Uterus (tissue), 4 donors: ENCODE data around the gene MCUR1. TPM values are rescaled to one million over a fixed set of nuclear protein-coding genes. Genes with fewer than 3 reads are reported as not detected.
"Not testable (repeated sequence)": the region's sequence is repeated elsewhere in the genome, so short reads cannot be mapped to it uniquely, and the experiment has no call there.

ENCODE experiments used
- DNase-seq, 2 donors: peaks; one replicate each; pipeline ENCODE4 v3.0.0-alpha.2; 2019 to 2020
- H3K27ac ChIP-seq, 2 donors: fragments of 200-600 bp; sonication (generic); 1 replicate in 1 of 2; 2 replicates in 1 of 2; pipeline ENCODE4 v1.5.1; 2016 to 2018
- H3K27me3 ChIP-seq, 2 donors: fragments of 200-600 bp; sonication (generic); one replicate each; pipeline ENCODE4 v1.5.1; 2018 to 2019; ENCODE audit warnings: control low read depth in 1 of 2
- H3K36me3 ChIP-seq, 2 donors: fragments of 200-600 bp; sonication (generic); one replicate each; pipeline ENCODE4 v1.5.1; 2019; ENCODE audit warnings: control low read depth in 1 of 2
- H3K4me1 ChIP-seq, 2 donors: fragments of 200-600 bp; sonication (generic); one replicate each; pipeline ENCODE4 v1.5.1; 2018 to 2019; ENCODE audit warnings: control low read depth in 1 of 2
- H3K4me3 ChIP-seq, 2 donors: fragments of 200-600 bp; sonication (generic); 1 replicate in 1 of 2; 2 replicates in 1 of 2; pipeline ENCODE4 v1.5.1; 2018 to 2019; ENCODE audit warnings: mild to moderate bottlenecking in 1 of 2
- H3K9me3 ChIP-seq, 2 donors: fragments of 200-600 bp; sonication (generic); one replicate each; pipeline ENCODE4 v1.5.1; 2019; ENCODE audit warnings: control low read depth in 1 of 2
- CTCF ChIP-seq, 4 experiments: fragments of 200-600 bp in 2 of 4; fragments of 450-650 bp in 2 of 4; sonication (generic) in 2 of 4; IDR thresholded peaks; one replicate each; pipeline ENCODE4 v1.5.1; 2016 to 2019; ENCODE audit warnings: antibody characterized with exemption in 4 of 4, mild to moderate bottlenecking in 2 of 4, moderate library complexity in 1 of 4
- POLR2A ChIP-seq, 2 donors: fragments of 450-650 bp; IDR thresholded peaks; one replicate each; pipeline ENCODE4 v1.6.1; 2016; ENCODE audit warnings: antibody characterized with exemption in 2 of 2, mild to moderate bottlenecking in 1 of 2, moderate library complexity in 1 of 2
- intact Hi-C: fragments of 100-400 bp; cut with DNase I; formaldehyde crosslinking; loops from one replicate; pipeline ENCODE4 v1.15.1; 2023; ENCODE audit warnings: low total_unique reads
- total RNA-seq, 4 donors: library from RNA; depleted of rRNA in 3 of 4; stranded (reverse); fragments of >200 nt in 3 of 4; gene quantifications; one replicate each; pipeline versions ENCODE4 v1.1.0 to v1.2.4, GENCODE V29; 2014 to 2023
- donor health status: DM: yes; HTN: yes; CAD: no.

Gene MCUR1
- total RNA-seq, 4 donors from 2014 or later, result 9.4 to 16.5 (median 13.3) TPM

DNA sequence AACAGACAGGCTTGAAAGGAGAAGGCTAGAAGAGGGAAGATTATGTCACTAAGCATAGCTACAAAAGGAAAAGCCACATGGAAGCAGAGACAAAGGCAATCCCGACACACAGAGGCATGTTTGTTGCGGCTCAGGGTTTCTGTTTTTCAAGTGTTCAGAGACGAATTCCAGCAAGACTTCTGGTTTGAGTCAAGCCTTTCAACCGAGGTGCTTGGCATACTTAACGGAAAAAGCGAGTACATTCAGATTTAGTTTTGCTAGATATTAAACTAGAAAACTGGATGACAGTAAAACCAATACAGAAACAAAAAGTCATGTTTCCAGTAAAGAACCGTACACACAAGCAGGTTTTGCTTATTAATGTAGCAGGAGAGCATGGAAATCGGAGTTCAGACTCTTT lies 27.2 kb downstream of the MCUR1 start:
- Histone ChIP-seq H3K4me1 (no peaks in the 10 kb centered on the region), H3K36me3 (no peaks in the 10 kb centered on the region), H3K27ac (peak overlapping the region; percentile 44 to 53), H3K4me3 (no peak overlapping the region), H3K27me3 (no peaks in the 10 kb centered on the region), H3K9me3 (no peaks in the 10 kb centered on the region)
- no peak for DNase-seq
- intact Hi-C loops, result no loop called here
- TF ChIP-seq CTCF (IDR thresholded peaks at IDR 0.05), result no peak
- no peak for TF ChIP-seq POLR2A (IDR thresholded peaks at IDR 0.05)

DNA sequence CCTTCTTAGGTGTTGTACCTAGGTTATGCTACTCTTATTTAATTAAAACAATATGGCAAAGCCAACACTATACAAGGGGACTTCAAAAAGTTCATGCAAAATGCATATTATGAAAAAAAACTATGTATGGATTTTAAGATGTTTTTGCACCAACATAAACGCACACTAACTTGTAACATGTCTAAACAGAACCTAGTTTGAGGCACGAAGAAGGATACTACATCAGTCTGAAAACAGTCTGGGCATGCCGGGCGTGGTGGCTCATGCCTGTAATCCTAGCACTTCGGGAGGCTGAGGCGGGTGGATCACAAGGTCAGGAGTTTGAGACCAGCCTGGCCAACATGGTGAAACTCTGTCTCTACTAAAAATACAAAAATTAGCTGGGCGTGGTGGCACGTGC lies 34.2 kb downstream of the MCUR1 start:
- H3K4me1 ChIP-seq, H3K27ac ChIP-seq, H3K36me3 ChIP-seq, H3K27me3 ChIP-seq, H3K9me3 ChIP-seq, H3K4me3 ChIP-seq, DNase-seq, intact Hi-C loops: not testable (repeated sequence)

GRCh38 chr6:13778028-13778427 lies 36.3 kb downstream of the MCUR1 start:
- H3K4me1 ChIP-seq, result no peaks in the 10 kb centered on the region
- no peaks in the 10 kb centered on the region for H3K27me3 ChIP-seq
- no peak overlapping the region for H3K4me3 ChIP-seq
- intact Hi-C loops, result no loop called here
- no peaks in the 10 kb centered on the region for H3K9me3 ChIP-seq
- no peak overlapping the region for H3K27ac ChIP-seq
- TF ChIP-seq CTCF (IDR thresholded peaks at IDR 0.05), result no peak
- no peak for TF ChIP-seq POLR2A (IDR thresholded peaks at IDR 0.05)
- H3K36me3 ChIP-seq, result no peaks in the 10 kb centered on the region
- no peak for DNase-seq

DNA sequence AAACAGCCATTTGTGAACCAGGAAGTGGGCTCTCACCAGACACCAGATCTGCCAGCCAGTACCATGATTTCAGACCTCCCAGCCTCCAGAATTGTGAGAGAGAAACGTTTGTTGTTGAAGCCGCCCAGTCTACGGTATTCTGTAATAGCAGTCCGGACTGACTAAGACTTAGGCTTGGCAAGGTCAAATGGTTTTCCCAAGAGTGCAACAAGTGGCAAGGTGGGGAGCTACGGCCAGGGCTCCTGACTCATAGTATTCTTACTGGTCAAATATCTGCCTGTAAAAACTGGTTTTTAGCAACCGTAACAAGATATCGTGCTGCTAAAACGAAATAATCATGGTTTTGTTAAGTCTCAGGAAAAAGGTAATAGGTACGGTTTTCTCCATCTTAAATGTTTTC lies 37.8 kb downstream of the MCUR1 start:
- intact Hi-C loops, result no loop called here
- TF ChIP-seq CTCF (IDR thresholded peaks at IDR 0.05) (no peak), POLR2A (IDR thresholded peaks at IDR 0.05) (no peak)
- no peaks in the 10 kb centered on the region for H3K4me1 ChIP-seq
- no peaks in the 10 kb centered on the region for H3K27me3 ChIP-seq
- H3K36me3 ChIP-seq, result no peaks in the 10 kb centered on the region
- DNase-seq, result no peak
- H3K27ac ChIP-seq, result no peak overlapping the region
- H3K4me3 ChIP-seq, result no peak overlapping the region
- H3K9me3 ChIP-seq, result no peaks in the 10 kb centered on the region

- H3K9me3 ChIP-seq, H3K36me3 ChIP-seq, DNase-seq, H3K4me1 ChIP-seq, H3K27ac ChIP-seq, H3K27me3 ChIP-seq, H3K4me3 ChIP-seq, intact Hi-C loops: not testable (repeated sequence)
Observed at GRCh38 chr6:13775466-13775865, 38.9 kb downstream of the MCUR1 start.

DNA sequence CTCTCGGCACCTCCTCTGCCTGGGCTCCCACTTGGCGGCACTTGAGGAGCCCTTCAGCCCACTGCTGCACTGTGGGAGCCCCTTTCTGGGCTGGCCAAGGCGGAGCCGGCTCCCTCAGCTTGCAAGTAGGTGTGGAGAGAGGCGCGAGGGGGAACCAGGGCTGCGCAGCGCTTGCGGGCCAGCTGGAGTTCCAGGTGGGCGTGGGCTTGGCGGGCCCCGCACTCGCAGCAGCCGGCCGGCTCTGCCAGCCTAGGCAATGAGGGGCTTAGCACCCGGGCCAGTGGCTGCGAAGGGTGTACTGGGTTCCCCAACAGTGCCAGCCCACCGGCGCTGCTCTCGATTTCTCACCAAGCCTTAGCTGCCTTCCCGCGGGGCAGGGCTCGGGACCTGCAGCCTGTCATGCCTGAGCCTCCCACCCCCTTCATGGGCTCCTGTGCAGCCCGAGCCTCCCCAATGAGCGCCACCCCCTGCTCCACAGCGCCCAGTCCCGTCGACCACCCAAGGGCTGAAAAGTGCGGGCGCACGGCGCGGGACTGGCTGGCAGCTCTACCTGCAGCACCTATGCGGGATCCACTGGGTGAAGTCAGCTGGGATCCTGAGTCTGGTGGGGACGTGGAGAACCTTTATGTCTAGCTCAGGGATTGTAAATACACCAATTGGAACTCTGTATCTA lies 41.9 kb downstream of the MCUR1 start:
- H3K27me3 ChIP-seq, intact Hi-C loops, H3K27ac ChIP-seq, H3K4me3 ChIP-seq, H3K4me1 ChIP-seq, DNase-seq, H3K9me3 ChIP-seq, H3K36me3 ChIP-seq: not testable (repeated sequence)

GRCh38 chr6:13769655-13770053 lies 44.7 kb downstream of the MCUR1 start:
- DNase-seq, result no peak
- H3K36me3 ChIP-seq, result no peaks in the 10 kb centered on the region
- H3K27me3 ChIP-seq, result no peaks in the 10 kb centered on the region
- no peak overlapping the region for H3K4me3 ChIP-seq
- H3K27ac ChIP-seq, result no peak overlapping the region
- no peaks in the 10 kb centered on the region for H3K9me3 ChIP-seq
- H3K4me1 ChIP-seq, result no peaks in the 10 kb centered on the region
- intact Hi-C loops, result loop anchor here (10.0 kb wide), 2 partner anchors 55 to 155 kb away; partner anchors contain the start of genes NOL7 and RANBP9
- TF ChIP-seq POLR2A (IDR thresholded peaks at IDR 0.05) (no peak), CTCF (IDR thresholded peaks at IDR 0.05) (no peak)
